Trophoblast cell (in vitro differentiated cells and primary cell): Measurements from ENCODE around the gene FAM241B.

Source experiments
- DNase-seq, 2 donors: peaks; one replicate each; pipeline ENCODE4 v3.0.0-alpha.2; 2016
- H2AFZ ChIP-seq: 2 replicates; pipeline ENCODE4 v1.6.1; 2013; ENCODE audit warnings: low read length, moderate library complexity, mild to moderate bottlenecking; ENCODE audit not compliant: insufficient read depth, poor library complexity
- H2AK5ac ChIP-seq: 2 replicates; pipeline ENCODE4 v1.6.1; 2013; ENCODE audit warnings: mild to moderate bottlenecking, low read length
- H2BK120ac ChIP-seq: 2 replicates; pipeline ENCODE4 v1.6.1; 2013; ENCODE audit warnings: low read length, mild to moderate bottlenecking, moderate library complexity; ENCODE audit not compliant: insufficient read depth, poor library complexity
- H2BK12ac ChIP-seq: 2 replicates; pipeline ENCODE4 v1.6.1; 2013; ENCODE audit warnings: mild to moderate bottlenecking, low read length, moderate library complexity
- H2BK5ac ChIP-seq: 2 replicates; pipeline ENCODE4 v1.6.1; 2013; ENCODE audit warnings: low read length, low read depth, moderate library complexity, mild to moderate bottlenecking; ENCODE audit not compliant: poor library complexity
- H3K14ac ChIP-seq: 2 replicates; pipeline ENCODE4 v1.6.1; 2013; ENCODE audit warnings: mild to moderate bottlenecking, low read length
- H3K18ac ChIP-seq: 2 replicates; pipeline ENCODE4 v1.6.1; 2013; ENCODE audit warnings: mild to moderate bottlenecking, low read length
- H3K23ac ChIP-seq: 2 replicates; pipeline ENCODE4 v1.6.1; 2013; ENCODE audit warnings: low read length
- H3K27ac ChIP-seq: 2 replicates; pipeline ENCODE4 v1.5.1; 2013; ENCODE audit warnings: low read depth, mild to moderate bottlenecking, inconsistent platforms, low read length, moderate library complexity
- H3K27me3 ChIP-seq: 2 replicates; pipeline ENCODE4 v1.6.1; 2013; ENCODE audit warnings: inconsistent platforms, mild to moderate bottlenecking, low read length, moderate library complexity; ENCODE audit not compliant: insufficient read depth
- H3K36me3 ChIP-seq, 2 experiments: 1 replicate in 1 of 2; 2 replicates in 1 of 2; pipeline ENCODE4 v1.6.1; 2013; ENCODE audit warnings: low read length in 2 of 2, mild to moderate bottlenecking in 2 of 2, moderate library complexity in 1 of 2; ENCODE audit not compliant: insufficient read depth in 2 of 2, control insufficient read depth in 1 of 2
- H3K4ac ChIP-seq: 2 replicates; pipeline ENCODE4 v1.6.1; 2013; ENCODE audit warnings: low read depth, mild to moderate bottlenecking, low read length, moderate library complexity
- H3K4me1 ChIP-seq, 2 experiments: 1 replicate in 1 of 2; 2 replicates in 1 of 2; pipeline ENCODE4 v1.6.1; 2013; ENCODE audit warnings: low read length in 2 of 2, mild to moderate bottlenecking in 2 of 2, moderate library complexity in 1 of 2; ENCODE audit not compliant: insufficient read depth in 2 of 2, control insufficient read depth in 1 of 2
- H3K4me2 ChIP-seq: 2 replicates; pipeline ENCODE4 v1.6.1; 2013; ENCODE audit warnings: inconsistent platforms, mild to moderate bottlenecking, low read length, moderate library complexity
- H3K4me3 ChIP-seq: 2 replicates; pipeline ENCODE4 v1.5.1; 2013; ENCODE audit warnings: mild to moderate bottlenecking, low read depth, low read length, inconsistent platforms
- H3K79me1 ChIP-seq: one replicate; pipeline ENCODE4 v1.6.1; 2013; ENCODE audit warnings: low read length
- H3K79me2 ChIP-seq: 2 replicates; pipeline ENCODE4 v1.6.1; 2013; ENCODE audit warnings: low read length, mild to moderate bottlenecking; ENCODE audit not compliant: control insufficient read depth, insufficient read depth, poor library complexity
- H3K9ac ChIP-seq: 2 replicates; pipeline ENCODE4 v1.6.1; 2013; ENCODE audit warnings: mild to moderate bottlenecking, low read length
- H3K9me3 ChIP-seq: 2 replicates; pipeline ENCODE4 v1.6.1; 2013; ENCODE audit warnings: low read depth, mild to moderate bottlenecking, control low read depth, inconsistent platforms, low read length; ENCODE audit not compliant: insufficient read depth
- H4K12ac ChIP-seq: 2 replicates; pipeline ENCODE4 v1.6.1; 2013; ENCODE audit warnings: low read depth, mild to moderate bottlenecking, low read length, moderate library complexity
- H4K8ac ChIP-seq: 2 replicates; pipeline ENCODE4 v1.6.1; 2013; ENCODE audit warnings: low read depth, mild to moderate bottlenecking, low read length, moderate library complexity
- H4K91ac ChIP-seq: one replicate; pipeline ENCODE4 v1.6.1; 2013; ENCODE audit warnings: low read depth, mild to moderate bottlenecking, low read length, moderate library complexity
- WGBS: extraction: QIAGEN DNeasy Blood & Tissue Kit; methylation state at CpG from one replicate; pipeline ENCODE4 v1.1.7; 2013; ENCODE audit warnings: missing lambda C conversion rate; ENCODE audit not compliant: insufficient read length, insufficient coverage; ENCODE audit errors: extremely low coverage; 5-methylcytosine and 5-hydroxymethylcytosine counted together

Gene FAM241B

GRCh38 chr10:69652111-69652856, 22.2 kb downstream of the FAM241B start:
- Histone ChIP-seq H3K9ac (no peak overlapping the region), H3K27me3 (no peaks in the 10 kb centered on the region), H3K79me2 (no peaks in the 10 kb centered on the region), H2BK120ac (no peak overlapping the region), H3K36me3 (no peaks in the 10 kb centered on the region), H3K4me2 (no peak overlapping the region), H3K14ac (no peak overlapping the region), H2AK5ac (no peak overlapping the region), H3K27ac (no peak overlapping the region), H3K18ac (no peak overlapping the region), H2BK12ac (no peak overlapping the region), H3K9me3 (peaks cover 2% of the 10 kb centered on the region), H4K91ac (no peak overlapping the region), H3K23ac (no peak overlapping the region), H2BK5ac (no peak overlapping the region), H2AFZ (no peak overlapping the region), H4K12ac (no peak overlapping the region), H4K8ac (no peak overlapping the region), H3K4me1 (no peaks in the 10 kb centered on the region), H3K4me3 (peak overlapping the region; percentile 44), H3K4ac (no peak overlapping the region), H3K79me1 (no peaks in the 10 kb centered on the region)
- WGBS, result no CpG with 5 or more reads among the region's 14 CpGs
- no peak for DNase-seq

GRCh38 chr10:69652857-69653199, 22.8 kb downstream of the FAM241B start:
- no peak overlapping the region for H2AFZ ChIP-seq
- H3K9me3 ChIP-seq, result peaks cover 2% of the 10 kb centered on the region
- DNase-seq, result no peak
- H2BK120ac ChIP-seq, result no peak overlapping the region
- H4K91ac ChIP-seq, result no peak overlapping the region
- no peaks in the 10 kb centered on the region for H3K79me1 ChIP-seq
- H4K8ac ChIP-seq, result no peak overlapping the region
- H2AK5ac ChIP-seq, result no peak overlapping the region
- H4K12ac ChIP-seq, result no peak overlapping the region
- no peak overlapping the region for H2BK12ac ChIP-seq
- H3K23ac ChIP-seq, result no peak overlapping the region
- WGBS, result no CpG with 5 or more reads among the region's 3 CpGs
- no peaks in the 10 kb centered on the region for H3K79me2 ChIP-seq
- no peak overlapping the region for H3K14ac ChIP-seq
- no peak overlapping the region for H3K18ac ChIP-seq
- no peak overlapping the region for H2BK5ac ChIP-seq
- H3K27ac ChIP-seq, result no peak overlapping the region
- no peak overlapping the region for H3K9ac ChIP-seq
- H3K4me1 ChIP-seq, result no peaks in the 10 kb centered on the region
- no peaks in the 10 kb centered on the region for H3K27me3 ChIP-seq
- peak overlapping the region; percentile 44 for H3K4me3 ChIP-seq
- no peak overlapping the region for H3K4me2 ChIP-seq
- H3K4ac ChIP-seq, result no peak overlapping the region
- H3K36me3 ChIP-seq, result no peaks in the 10 kb centered on the region

GRCh38 chr10:69653561-69653960, 23.5 kb downstream of the FAM241B start:
- Histone ChIP-seq H4K91ac (no peak overlapping the region), H2BK5ac (no peak overlapping the region), H3K36me3 (no peaks in the 10 kb centered on the region), H3K27me3 (no peaks in the 10 kb centered on the region), H4K12ac (no peak overlapping the region), H3K23ac (no peak overlapping the region), H3K14ac (no peak overlapping the region), H4K8ac (no peak overlapping the region), H3K4ac (no peak overlapping the region), H3K4me3 (no peak overlapping the region), H3K4me1 (no peaks in the 10 kb centered on the region), H2BK120ac (no peak overlapping the region), H3K9me3 (peaks cover 2% of the 10 kb centered on the region), H3K79me2 (no peaks in the 10 kb centered on the region), H3K9ac (no peak overlapping the region), H3K27ac (no peak overlapping the region), H2AFZ (no peak overlapping the region), H2BK12ac (no peak overlapping the region), H3K79me1 (no peaks in the 10 kb centered on the region), H3K4me2 (no peak overlapping the region), H3K18ac (no peak overlapping the region), H2AK5ac (no peak overlapping the region)
- no CpG with 5 or more reads among the region's 6 CpGs for WGBS
- no peak for DNase-seq

GRCh38 chr10:69655124-69655867, 25.2 kb downstream of the FAM241B start:
- H3K9me3 ChIP-seq, result peaks cover 2% of the 10 kb centered on the region

More at GRCh38 chr10:69655124-69655867, 25.2 kb downstream of the FAM241B start:
- no peak overlapping the region for H3K4me2 ChIP-seq
- no peak overlapping the region for H2BK12ac ChIP-seq
- H3K18ac ChIP-seq, result no peak overlapping the region
- no peaks in the 10 kb centered on the region for H3K79me2 ChIP-seq
- no peak overlapping the region for H4K91ac ChIP-seq
- H3K9ac ChIP-seq, result no peak overlapping the region
- no peaks in the 10 kb centered on the region for H3K79me1 ChIP-seq
- no peak overlapping the region for H4K12ac ChIP-seq
- no peaks in the 10 kb centered on the region for H3K4me1 ChIP-seq
- no peak overlapping the region for H4K8ac ChIP-seq
- no peak overlapping the region for H2AFZ ChIP-seq
- H2BK5ac ChIP-seq, result no peak overlapping the region
- H3K23ac ChIP-seq, result no peak overlapping the region
- no CpG with 5 or more reads among the region's 20 CpGs for WGBS
- no peaks in the 10 kb centered on the region for H3K36me3 ChIP-seq
- H3K14ac ChIP-seq, result no peak overlapping the region
- no peak overlapping the region for H3K4me3 ChIP-seq
- DNase-seq, result no peak
- no peak overlapping the region for H3K4ac ChIP-seq
- H3K27me3 ChIP-seq, result no peaks in the 10 kb centered on the region
- no peak overlapping the region for H2BK120ac ChIP-seq
- no peak overlapping the region for H2AK5ac ChIP-seq
- no peak overlapping the region for H3K27ac ChIP-seq
